ENCODE measurements around the gene STK16. TPM values are rescaled to one million over a fixed set of nuclear protein-coding genes. Genes with fewer than 3 reads are reported as not detected.

STK16 gene
- total RNA-seq, 1 donor = 31.8 TPM

Small RNA genes within 50 kb of the gene (small RNA-seq; reads per million reads assigned to genes)
- gene MIR153-1 = not detected

Other genes with a start within 250 kb of the STK16 start
- gene CFAP65, start 204.0 kb upstream of the STK16 start, total RNA-seq = not detected in 2 replicates
- under 0.01 and 0.29 TPM in 2 replicates for gene IHH, start 184.6 kb upstream of the STK16 start, total RNA-seq
- 21.7 and 23.0 TPM in 2 replicates for gene NHEJ1, start 84.7 kb upstream of the STK16 start, total RNA-seq
- gene SLC23A3, start 75.5 kb upstream of the STK16 start, total RNA-seq = 1.4 and 1.5 TPM in 2 replicates
- 26.1 and 26.5 TPM in 2 replicates for gene CNPPD1, start 68.6 kb upstream of the STK16 start, total RNA-seq
- 109 and 121 TPM in 2 replicates for gene RETREG2, start 67.2 kb upstream of the STK16 start, total RNA-seq
- gene ZFAND2B, start 38.7 kb upstream of the STK16 start, total RNA-seq = 25.0 and 26.5 TPM in 2 replicates
- 26.2 and 28.2 TPM in 2 replicates for gene ABCB6, start 26.5 kb upstream of the STK16 start, total RNA-seq
- gene ATG9A, start 15.8 kb upstream of the STK16 start, total RNA-seq = 56.0 and 60.8 TPM in 2 replicates
- 35.1 TPM in 2 replicates for gene ANKZF1, start 15.7 kb upstream of the STK16 start, total RNA-seq
- gene GLB1L, start within 50 bp of the STK16 start, total RNA-seq = 13.0 and 21.0 TPM in 2 replicates
- not detected in 2 replicates for gene TUBA4B, start 7.8 kb downstream of the STK16 start, total RNA-seq
- gene TUBA4A, start 8.4 kb downstream of the STK16 start, total RNA-seq = 11.9 and 13.6 TPM in 2 replicates
- gene DNAJB2, start 33.9 kb downstream of the STK16 start, total RNA-seq = 33.3 and 41.3 TPM in 2 replicates
- under 0.01 and 1.2 TPM in 2 replicates for gene PTPRN, start 63.9 kb downstream of the STK16 start, total RNA-seq
- gene RESP18, start 87.3 kb downstream of the STK16 start, total RNA-seq = not detected in 2 replicates
- gene DNPEP, start 142.4 kb downstream of the STK16 start, total RNA-seq = 60.7 and 67.3 TPM in 2 replicates
- 0.72 and 1.2 TPM in 2 replicates for gene DES, start 172.9 kb downstream of the STK16 start, total RNA-seq
- 24.2 and 26.4 TPM in 2 replicates for gene SPEG, start 189.4 kb downstream of the STK16 start, total RNA-seq

Measured in osteoblast (primary cell).